ENCODE measurements around the gene GSAP. TPM values are rescaled to one million over a fixed set of nuclear protein-coding genes. Genes with fewer than 3 reads are reported as not detected.

Gene GSAP
- total RNA-seq, 1 experiment from 2014 or later = 2.0 TPM

DNA sequence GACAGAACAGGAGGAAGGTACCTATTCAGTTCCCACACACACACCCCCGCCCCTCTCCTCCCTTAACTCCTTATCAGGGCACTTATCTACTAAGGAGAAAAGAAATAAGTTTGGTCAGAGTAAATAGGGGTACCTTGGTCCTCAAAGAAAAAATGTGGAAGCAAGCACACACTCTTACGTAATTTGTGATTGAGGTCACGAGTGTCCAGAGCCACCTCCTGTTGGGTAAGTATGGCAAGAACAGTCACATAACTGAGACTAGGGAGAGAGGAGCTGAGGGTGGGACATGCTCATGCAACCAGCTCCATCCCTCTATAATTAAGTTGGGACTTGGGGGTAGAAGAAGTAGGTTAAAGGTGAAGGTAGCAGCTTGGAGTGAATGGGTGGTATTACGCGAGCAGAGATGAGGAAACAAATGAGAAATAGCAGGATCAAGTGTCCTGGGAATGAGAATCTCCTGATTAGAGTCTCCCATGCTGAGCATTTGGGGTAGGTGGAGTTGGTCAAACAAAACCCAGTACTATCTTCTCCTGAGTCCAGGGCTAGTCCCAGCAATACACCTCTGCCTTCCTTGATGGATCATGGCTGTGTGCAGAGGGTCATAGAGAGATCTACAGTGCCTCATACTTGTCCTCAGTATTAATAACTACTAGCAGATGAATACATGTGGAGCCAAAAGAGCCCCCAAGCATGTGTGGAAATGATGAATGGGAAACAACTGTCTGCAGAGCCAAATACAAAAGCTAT lies 77.1 kb downstream of the GSAP start:
- 0 out of 2 replicates have a peak, but pooled peaks cover 6% of the 10 kb centered on the region for H3K27me3 Mint-ChIP-seq (ENCODE audit: low read depth)
- H3K9me3 Mint-ChIP-seq = 0 out of 2 replicates have a peak, but pooled peaks cover 4% of the 10 kb centered on the region
- TF ChIP-seq, protein P1, sequence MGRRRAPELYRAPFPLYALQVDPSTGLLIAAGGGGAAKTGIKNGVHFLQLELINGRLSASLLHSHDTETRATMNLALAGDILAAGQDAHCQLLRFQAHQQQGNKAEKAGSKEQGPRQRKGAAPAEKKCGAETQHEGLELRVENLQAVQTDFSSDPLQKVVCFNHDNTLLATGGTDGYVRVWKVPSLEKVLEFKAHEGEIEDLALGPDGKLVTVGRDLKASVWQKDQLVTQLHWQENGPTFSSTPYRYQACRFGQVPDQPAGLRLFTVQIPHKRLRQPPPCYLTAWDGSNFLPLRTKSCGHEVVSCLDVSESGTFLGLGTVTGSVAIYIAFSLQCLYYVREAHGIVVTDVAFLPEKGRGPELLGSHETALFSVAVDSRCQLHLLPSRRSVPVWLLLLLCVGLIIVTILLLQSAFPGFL (CRISPR knock-in tag; IDR thresholded peaks at IDR 0.05; ENCODE audit: borderline replicate concordance) = no peak
- TF ChIP-seq CREB1 (CRISPR knock-in tag; IDR thresholded peaks at IDR 0.05) = no peak
- TF ChIP-seq JUN (CRISPR knock-in tag; IDR thresholded peaks at IDR 0.05) = no peak
- TF ChIP-seq ZNF219 (CRISPR knock-in tag; IDR thresholded peaks at IDR 0.05; ENCODE audit: borderline replicate concordance) = no peak
- TF ChIP-seq GTF2I (CRISPR knock-in tag; conservative IDR thresholded peaks at IDR 0.05) = no peak
- no peak for TF ChIP-seq MYBL2 (CRISPR knock-in tag; IDR thresholded peaks at IDR 0.05)
- no peak for TF ChIP-seq SMAD3 (CRISPR knock-in tag; IDR thresholded peaks at IDR 0.05; ENCODE audit: borderline replicate concordance)
- no peak for TF ChIP-seq TCF7 (CRISPR knock-in tag; IDR thresholded peaks at IDR 0.05; ENCODE audit: low read depth)
- TF ChIP-seq, protein P2, sequence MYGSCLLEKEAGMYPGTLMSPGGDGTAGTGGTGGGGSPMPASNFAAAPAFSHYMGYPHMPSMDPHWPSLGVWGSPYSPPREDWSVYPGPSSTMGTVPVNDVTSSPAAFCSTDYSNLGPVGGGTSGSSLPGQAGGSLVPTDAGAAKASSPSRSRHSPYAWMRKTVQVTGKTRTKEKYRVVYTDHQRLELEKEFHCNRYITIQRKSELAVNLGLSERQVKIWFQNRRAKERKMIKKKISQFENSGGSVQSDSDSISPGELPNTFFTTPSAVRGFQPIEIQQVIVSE (CRISPR knock-in tag; IDR thresholded peaks at IDR 0.05; ENCODE audit: borderline replicate concordance) = no peak
- no peak for TF ChIP-seq ELF4 (CRISPR knock-in tag; IDR thresholded peaks at IDR 0.05; ENCODE audit: low read depth)
- no peak for TF ChIP-seq SP1 (CRISPR knock-in tag; conservative IDR thresholded peaks at IDR 0.05)
- TF ChIP-seq FOXJ3 (CRISPR knock-in tag; IDR thresholded peaks at IDR 0.05; ENCODE audit: borderline replicate concordance) = no peak
- no peak for TF ChIP-seq E2F4 (CRISPR knock-in tag; IDR thresholded peaks at IDR 0.05; ENCODE audit: borderline replicate concordance, low read depth)
- no peak for TF ChIP-seq TEAD1 (CRISPR knock-in tag; IDR thresholded peaks at IDR 0.05)
- TF ChIP-seq, protein P3, sequence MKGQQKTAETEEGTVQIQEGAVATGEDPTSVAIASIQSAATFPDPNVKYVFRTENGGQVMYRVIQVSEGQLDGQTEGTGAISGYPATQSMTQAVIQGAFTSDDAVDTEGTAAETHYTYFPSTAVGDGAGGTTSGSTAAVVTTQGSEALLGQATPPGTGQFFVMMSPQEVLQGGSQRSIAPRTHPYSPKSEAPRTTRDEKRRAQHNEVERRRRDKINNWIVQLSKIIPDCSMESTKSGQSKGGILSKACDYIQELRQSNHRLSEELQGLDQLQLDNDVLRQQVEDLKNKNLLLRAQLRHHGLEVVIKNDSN (CRISPR knock-in tag; IDR thresholded peaks at IDR 0.05) = no peak
- no peak for TF ChIP-seq NFATC4 (CRISPR knock-in tag; IDR thresholded peaks at IDR 0.05)
- TF ChIP-seq MLX (CRISPR knock-in tag; IDR thresholded peaks at IDR 0.05) = no peak
- no peak for TF ChIP-seq ZBTB43 (CRISPR knock-in tag; IDR thresholded peaks at IDR 0.05)
- TF ChIP-seq, protein P4, sequence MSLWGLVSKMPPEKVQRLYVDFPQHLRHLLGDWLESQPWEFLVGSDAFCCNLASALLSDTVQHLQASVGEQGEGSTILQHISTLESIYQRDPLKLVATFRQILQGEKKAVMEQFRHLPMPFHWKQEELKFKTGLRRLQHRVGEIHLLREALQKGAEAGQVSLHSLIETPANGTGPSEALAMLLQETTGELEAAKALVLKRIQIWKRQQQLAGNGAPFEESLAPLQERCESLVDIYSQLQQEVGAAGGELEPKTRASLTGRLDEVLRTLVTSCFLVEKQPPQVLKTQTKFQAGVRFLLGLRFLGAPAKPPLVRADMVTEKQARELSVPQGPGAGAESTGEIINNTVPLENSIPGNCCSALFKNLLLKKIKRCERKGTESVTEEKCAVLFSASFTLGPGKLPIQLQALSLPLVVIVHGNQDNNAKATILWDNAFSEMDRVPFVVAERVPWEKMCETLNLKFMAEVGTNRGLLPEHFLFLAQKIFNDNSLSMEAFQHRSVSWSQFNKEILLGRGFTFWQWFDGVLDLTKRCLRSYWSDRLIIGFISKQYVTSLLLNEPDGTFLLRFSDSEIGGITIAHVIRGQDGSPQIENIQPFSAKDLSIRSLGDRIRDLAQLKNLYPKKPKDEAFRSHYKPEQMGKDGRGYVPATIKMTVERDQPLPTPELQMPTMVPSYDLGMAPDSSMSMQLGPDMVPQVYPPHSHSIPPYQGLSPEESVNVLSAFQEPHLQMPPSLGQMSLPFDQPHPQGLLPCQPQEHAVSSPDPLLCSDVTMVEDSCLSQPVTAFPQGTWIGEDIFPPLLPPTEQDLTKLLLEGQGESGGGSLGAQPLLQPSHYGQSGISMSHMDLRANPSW (CRISPR knock-in tag; conservative IDR thresholded peaks at IDR 0.05; ENCODE audit: low read depth) = no peak
- TF ChIP-seq TP53 (CRISPR knock-in tag; IDR thresholded peaks at IDR 0.05) = no peak
- POLR2A ChIA-PET = no interaction called here
- H3K36me3 Mint-ChIP-seq = peaks cover 13% of the 10 kb centered on the region
- no peak overlapping the region for H3K4me3 Mint-ChIP-seq
- no peaks in the 10 kb centered on the region; the same call in 1 of the 2 replicates for H3K4me1 Mint-ChIP-seq
- H3K27ac Mint-ChIP-seq = no peak overlapping the region
- no peak for ATAC-seq
- DNase-seq (ENCODE audit: low spot score) = no peak
- CTCF ChIA-PET = no interaction called here
